GM19463 (cell line): ENCODE results near the gene TEX47.

Experiments
- ATAC-seq: cut with Tn5 transposase; IDR thresholded peaks from one replicate; pipeline ENCODE4 v1.9.1; 2021; ENCODE audit warnings: mild to moderate bottlenecking, moderate library complexity; ENCODE audit not compliant: unreplicated experiment

TEX47 gene

GRCh38 chr7:88756802-88757201, 38.7 kb downstream of the TEX47 start:
- ATAC-seq: no peak

GRCh38 chr7:88746126-88746525, 49.4 kb downstream of the TEX47 start:
- no peak for ATAC-seq
